SJSA1 (cell line): ENCODE data around the gene AGBL4. TPM values are rescaled to one million over a fixed set of nuclear protein-coding genes. Genes with fewer than 3 reads are reported as not detected.

Experiments
- DNase-seq, 2 experiments: peaks; one replicate each; pipeline ENCODE4 v3.0.0-alpha.2; 2015 to 2020; ENCODE audit warnings: low spot score in 2 of 2, low read depth in 1 of 2
- H3K27ac ChIP-seq: fragments of 250-450 bp; sonication (Bioruptor Pico); 2 replicates; pipeline ENCODE4 v1.5.1; 2020; ENCODE audit warnings: mild to moderate bottlenecking, moderate library complexity
- H3K27me3 ChIP-seq: fragments of 250-450 bp; sonication (Bioruptor Pico); replicated peaks from 2 replicates; pipeline ENCODE4 v1.5.1; 2020; ENCODE audit warnings: mild to moderate bottlenecking, moderate library complexity
- H3K36me3 ChIP-seq: fragments of 250-450 bp; sonication (Bioruptor Pico); 2 replicates; pipeline ENCODE4 v1.5.1; 2020; ENCODE audit warnings: mild to moderate bottlenecking
- H3K4me1 ChIP-seq: fragments of 250-450 bp; sonication (Bioruptor Pico); replicated peaks from 2 replicates; pipeline ENCODE4 v1.6.1; 2021; ENCODE audit warnings: mild to moderate bottlenecking
- H3K4me3 ChIP-seq: fragments of 250-450 bp; sonication (Bioruptor Pico); 2 replicates; pipeline ENCODE4 v1.5.1; 2020; ENCODE audit warnings: mild to moderate bottlenecking
- H3K9me3 ChIP-seq: fragments of 250-450 bp; sonication (Bioruptor Pico); replicated peaks from 2 replicates; pipeline ENCODE4 v1.5.1; 2020; ENCODE audit warnings: mild to moderate bottlenecking
- total RNA-seq: library from RNA; depleted of rRNA; stranded (reverse); fragments of >200 nt; shearing (Covaris generic); gene quantifications from 2 replicates; pipeline ENCODE4 v1.2.3, GENCODE V29; 2014

The AGBL4 gene
- total RNA-seq, 1 experiment from 2014 or later: not detected

DNA sequence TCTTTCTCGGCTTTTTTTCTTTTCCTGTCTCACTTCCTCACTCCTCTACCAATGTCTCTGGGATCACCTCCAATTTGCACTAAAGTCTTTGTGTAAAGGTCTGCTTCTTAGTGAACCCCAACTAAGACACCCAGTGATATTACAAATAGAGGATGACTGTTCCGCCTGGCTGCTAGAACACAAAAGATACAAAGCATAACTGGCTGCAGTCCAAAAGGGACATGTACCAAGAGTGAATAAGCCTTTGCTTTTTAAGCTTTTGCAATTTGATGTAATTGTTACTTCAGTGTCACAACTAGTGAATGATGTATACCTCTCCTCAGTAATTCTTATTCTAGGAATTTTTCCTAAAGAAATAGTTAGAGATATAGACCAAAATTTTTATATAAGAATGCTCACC lies 1164.3 kb downstream of the AGBL4 start:
- no peak for DNase-seq
- Histone ChIP-seq H3K27me3 (no peaks in the 10 kb centered on the region), H3K4me1 (no peaks in the 10 kb centered on the region), H3K9me3 (peaks cover 3% of the 10 kb centered on the region), H3K36me3 (no peaks in the 10 kb centered on the region), H3K4me3 (no peak overlapping the region), H3K27ac (no peak overlapping the region)

DNA sequence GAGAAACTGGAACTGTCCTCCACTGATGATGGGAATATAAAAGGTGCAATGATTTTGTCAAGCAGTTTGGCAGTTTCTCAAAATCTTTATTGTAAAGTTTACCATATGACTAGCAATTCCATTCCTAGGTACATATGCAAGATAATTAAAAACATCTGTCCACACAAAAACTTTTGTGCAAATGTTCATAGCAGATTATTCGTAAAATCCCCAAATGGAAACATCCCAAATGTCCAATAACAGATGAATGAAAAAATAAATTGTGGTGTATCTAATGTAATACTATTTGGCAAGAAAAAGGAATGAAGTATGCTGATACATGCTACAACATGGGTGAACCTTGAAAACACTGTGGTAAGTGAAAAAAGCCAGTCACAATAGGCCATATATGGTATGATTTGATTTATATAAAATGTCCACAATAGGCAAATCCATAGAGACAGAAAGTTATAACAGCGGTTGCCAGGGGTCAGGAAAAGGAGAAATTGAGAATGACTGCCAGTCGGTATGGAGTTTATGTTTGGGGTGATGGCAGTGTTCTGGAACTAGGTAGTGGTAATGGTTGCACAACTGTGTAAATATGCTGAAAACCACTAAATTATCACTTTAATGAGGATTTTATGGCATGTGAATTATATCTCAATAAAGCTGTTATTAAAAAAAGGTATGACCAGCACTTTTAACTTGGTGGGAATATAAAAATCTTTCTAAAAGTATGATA lies 1165.4 kb downstream of the AGBL4 start:
- DNase-seq: no peak
- peaks cover 3% of the 10 kb centered on the region for H3K9me3 ChIP-seq
- no peak overlapping the region for H3K4me3 ChIP-seq
- H3K27me3 ChIP-seq: no peaks in the 10 kb centered on the region
- H3K4me1 ChIP-seq: no peaks in the 10 kb centered on the region
- no peak overlapping the region for H3K27ac ChIP-seq
- no peaks in the 10 kb centered on the region for H3K36me3 ChIP-seq

DNA sequence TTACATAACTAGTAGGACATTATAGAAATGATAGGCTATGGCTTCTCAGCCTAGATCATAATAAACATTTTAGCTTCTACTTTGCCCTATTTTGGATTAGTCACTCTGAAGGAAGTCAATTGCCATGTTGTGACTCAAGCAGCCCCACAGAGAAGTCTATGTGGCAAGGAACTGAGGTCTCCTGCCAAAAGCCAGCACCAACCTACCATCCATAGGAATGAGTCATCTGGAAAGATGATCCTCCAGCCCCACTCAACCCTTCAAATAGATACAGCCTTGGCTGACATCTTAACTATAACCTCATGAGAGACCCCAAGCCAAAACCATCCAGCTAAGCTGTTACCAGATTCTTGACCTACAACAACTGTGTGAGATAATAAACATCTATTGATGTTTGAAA lies 1170.7 kb downstream of the AGBL4 start:
- Histone ChIP-seq H3K4me3 (no peak overlapping the region), H3K4me1 (no peaks in the 10 kb centered on the region), H3K27ac (no peak overlapping the region), H3K36me3 (no peaks in the 10 kb centered on the region), H3K27me3 (no peaks in the 10 kb centered on the region), H3K9me3 (no peaks in the 10 kb centered on the region)
- DNase-seq: no peak

DNA sequence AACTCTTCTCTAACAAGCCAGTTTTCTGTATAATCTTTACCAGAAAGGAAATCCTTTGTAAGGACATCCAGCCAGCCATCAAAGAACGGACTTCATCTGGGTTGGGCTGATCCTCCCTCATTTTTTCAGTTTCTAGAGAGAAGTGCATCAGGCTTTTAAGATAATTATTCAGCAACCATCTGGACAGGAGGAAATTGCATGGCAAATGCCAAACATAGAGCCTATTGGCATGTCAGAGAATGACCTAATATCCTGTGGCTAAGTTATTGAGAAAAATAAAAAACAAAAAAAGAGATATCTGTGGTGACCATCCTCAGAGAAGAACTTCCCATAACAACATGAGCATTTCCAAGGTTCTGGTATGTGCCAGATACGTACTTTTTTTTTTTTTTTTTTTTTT lies 1172.1 kb downstream of the AGBL4 start:
- no peak for DNase-seq
- Histone ChIP-seq H3K9me3 (no peaks in the 10 kb centered on the region), H3K36me3 (no peaks in the 10 kb centered on the region), H3K4me3 (no peak overlapping the region), H3K27ac (no peak overlapping the region), H3K27me3 (no peaks in the 10 kb centered on the region), H3K4me1 (no peaks in the 10 kb centered on the region)

DNA sequence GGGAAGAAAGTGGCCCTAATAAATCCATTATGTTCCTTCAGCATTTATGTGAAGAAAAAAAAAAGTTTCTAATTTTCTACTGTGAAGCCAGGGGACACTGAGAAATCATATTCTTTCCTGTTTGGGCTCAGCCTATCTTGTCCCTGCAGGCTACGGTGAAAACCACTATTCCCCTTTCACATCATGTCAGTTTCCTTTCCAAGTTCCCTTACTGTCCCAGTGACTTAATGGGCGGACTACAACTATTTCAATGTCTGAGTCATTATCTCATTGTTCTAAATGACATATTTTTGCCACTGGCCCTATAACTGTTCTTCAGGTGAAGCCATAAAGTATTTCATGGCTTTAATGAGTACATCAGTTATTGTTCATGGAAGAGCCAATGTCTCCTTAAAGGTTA lies 1175.7 kb downstream of the AGBL4 start:
- H3K4me3 ChIP-seq: no peak overlapping the region

DNA sequence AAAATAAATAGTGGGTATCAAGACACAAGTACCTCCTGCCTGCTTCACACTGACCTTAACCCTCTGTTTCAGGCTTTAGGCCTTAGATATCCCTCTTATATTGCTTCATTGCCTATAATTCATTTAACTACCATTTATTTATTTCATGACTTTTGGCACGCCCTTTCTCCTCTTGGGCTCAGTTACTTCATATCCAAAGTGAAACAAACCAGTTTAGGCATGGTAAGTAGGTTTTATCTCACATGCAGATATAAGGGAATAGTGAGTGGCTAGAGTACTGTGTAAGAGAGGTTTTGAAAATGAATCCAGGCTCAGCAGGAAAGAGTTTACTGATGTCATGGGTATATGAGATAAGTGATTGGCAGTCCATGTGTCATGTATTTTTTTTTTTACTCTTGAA lies 1177.3 kb downstream of the AGBL4 start:
- Histone ChIP-seq H3K4me3 (no peak overlapping the region), H3K9me3 (no peaks in the 10 kb centered on the region), H3K4me1 (no peaks in the 10 kb centered on the region), H3K27ac (no peak overlapping the region), H3K27me3 (no peaks in the 10 kb centered on the region), H3K36me3 (no peaks in the 10 kb centered on the region)
- DNase-seq: no peak

More for the DNA sequence above, 1175.7 kb downstream of the AGBL4 start:
- Histone ChIP-seq H3K27me3 (no peaks in the 10 kb centered on the region), H3K36me3 (no peaks in the 10 kb centered on the region), H3K27ac (no peak overlapping the region), H3K4me1 (no peaks in the 10 kb centered on the region), H3K9me3 (no peaks in the 10 kb centered on the region)
- no peak for DNase-seq

DNA sequence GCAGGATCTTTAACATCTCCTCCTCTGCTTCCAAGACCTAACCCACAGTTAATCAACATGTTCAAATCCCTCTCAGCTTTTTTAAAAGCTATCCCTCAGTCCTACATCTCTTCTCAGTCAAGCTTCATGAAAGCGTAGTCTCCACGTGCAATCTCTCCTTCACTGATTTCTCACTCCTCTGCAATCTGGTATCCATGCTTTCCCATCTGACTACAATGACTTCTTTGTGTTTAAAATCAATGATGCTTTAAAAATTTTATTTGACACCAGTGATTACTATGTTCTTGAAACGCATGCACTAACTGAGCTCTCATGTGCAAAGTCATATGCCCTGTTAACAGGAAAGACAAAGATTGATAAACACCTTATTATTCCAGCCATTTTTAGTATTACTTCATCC lies 1179.6 kb downstream of the AGBL4 start:
- H3K4me1 ChIP-seq: no peaks in the 10 kb centered on the region
- H3K4me3 ChIP-seq: no peak overlapping the region
- DNase-seq: no peak
- no peaks in the 10 kb centered on the region for H3K36me3 ChIP-seq
- no peaks in the 10 kb centered on the region for H3K9me3 ChIP-seq
- no peaks in the 10 kb centered on the region for H3K27me3 ChIP-seq
- H3K27ac ChIP-seq: no peak overlapping the region

DNA sequence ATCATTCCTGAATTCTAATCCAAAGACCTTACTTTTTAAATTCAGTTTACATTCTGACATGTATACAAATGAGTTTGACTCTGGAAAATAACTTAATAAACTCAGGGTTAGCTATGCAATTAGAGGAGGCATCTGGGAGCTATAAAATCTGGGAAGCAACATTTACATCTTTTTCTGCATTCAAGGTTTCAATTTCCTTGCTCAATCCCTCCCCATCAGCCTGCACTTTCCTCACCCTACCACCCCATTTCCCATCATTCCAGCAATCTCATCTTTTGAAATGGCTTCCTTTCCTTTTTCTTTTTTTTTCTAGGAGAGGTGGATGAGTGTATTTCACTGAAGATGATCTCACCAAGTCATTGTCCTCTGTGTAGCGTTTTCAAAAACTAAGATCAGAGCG lies 1181.8 kb downstream of the AGBL4 start:
- Histone ChIP-seq H3K9me3 (no peaks in the 10 kb centered on the region), H3K27me3 (no peaks in the 10 kb centered on the region), H3K36me3 (no peaks in the 10 kb centered on the region), H3K4me1 (no peaks in the 10 kb centered on the region), H3K4me3 (no peak overlapping the region), H3K27ac (no peak overlapping the region)
- no peak for DNase-seq

DNA sequence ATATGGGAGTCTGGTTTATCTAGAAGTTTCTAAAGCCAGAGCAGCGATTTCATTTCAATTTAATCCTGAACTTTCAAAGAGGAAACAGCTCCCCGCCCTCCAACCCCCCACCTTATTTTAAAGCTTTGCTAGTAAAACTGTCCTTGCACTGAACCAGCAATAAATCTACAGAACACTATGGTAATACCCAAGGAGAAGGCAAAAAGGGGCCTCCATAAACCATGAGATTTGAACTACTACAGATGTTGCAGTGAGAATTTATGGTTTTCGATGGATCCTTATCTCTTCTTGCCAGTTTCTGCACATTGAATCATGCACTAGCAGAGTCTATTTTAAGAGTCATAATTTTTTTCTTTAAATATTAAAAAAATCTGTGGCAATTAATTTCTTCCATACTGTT lies 1182.3 kb downstream of the AGBL4 start:
- Histone ChIP-seq H3K27me3 (no peaks in the 10 kb centered on the region), H3K9me3 (no peaks in the 10 kb centered on the region), H3K36me3 (no peaks in the 10 kb centered on the region), H3K4me1 (no peaks in the 10 kb centered on the region), H3K4me3 (no peak overlapping the region), H3K27ac (no peak overlapping the region)
- no peak for DNase-seq

DNA sequence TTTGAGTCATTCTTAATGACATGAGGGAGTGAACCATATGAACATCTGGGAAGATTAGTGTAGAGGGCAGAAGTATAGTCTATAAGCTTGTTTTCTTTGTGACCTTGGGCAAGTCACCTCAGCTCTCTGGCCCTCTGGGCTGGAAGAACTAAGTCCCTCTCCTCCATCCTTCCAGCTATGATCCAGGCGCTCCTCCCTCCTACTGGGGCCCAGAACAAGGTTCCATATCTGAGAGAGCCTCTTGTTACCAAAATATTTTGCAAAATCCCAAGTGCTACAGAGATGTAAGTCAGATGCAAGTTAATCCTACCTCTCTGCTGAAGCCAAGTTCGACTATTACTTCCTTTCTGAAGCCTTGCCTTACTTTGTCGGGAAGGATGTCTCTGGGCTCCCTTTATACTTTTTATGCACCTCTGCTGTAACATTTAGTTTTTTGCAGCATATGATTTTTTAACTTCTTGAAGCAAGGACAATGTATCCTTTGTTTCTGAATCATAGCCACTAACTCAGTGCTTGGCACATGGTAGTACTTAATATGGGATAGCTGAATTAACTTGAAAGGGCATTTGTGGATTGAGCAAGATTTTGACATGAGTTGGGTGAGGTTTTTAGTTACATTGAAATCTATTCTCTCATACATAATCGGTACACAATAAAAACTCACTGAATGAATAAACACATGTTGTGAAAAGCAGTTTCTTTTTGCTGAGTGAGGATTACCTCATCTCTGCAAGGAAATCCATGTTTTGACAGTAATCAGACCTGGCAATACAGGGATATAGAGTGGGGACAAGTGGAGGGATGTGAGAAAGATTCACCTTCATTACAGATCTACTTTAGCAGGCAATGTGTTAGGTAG lies 1192.4 kb downstream of the AGBL4 start:
- no peak overlapping the region for H3K4me3 ChIP-seq
- H3K27me3 ChIP-seq: no peaks in the 10 kb centered on the region
- H3K36me3 ChIP-seq: no peaks in the 10 kb centered on the region
- H3K4me1 ChIP-seq: no peaks in the 10 kb centered on the region
- DNase-seq: no peak
- no peak overlapping the region for H3K27ac ChIP-seq
- no peaks in the 10 kb centered on the region for H3K9me3 ChIP-seq

DNA sequence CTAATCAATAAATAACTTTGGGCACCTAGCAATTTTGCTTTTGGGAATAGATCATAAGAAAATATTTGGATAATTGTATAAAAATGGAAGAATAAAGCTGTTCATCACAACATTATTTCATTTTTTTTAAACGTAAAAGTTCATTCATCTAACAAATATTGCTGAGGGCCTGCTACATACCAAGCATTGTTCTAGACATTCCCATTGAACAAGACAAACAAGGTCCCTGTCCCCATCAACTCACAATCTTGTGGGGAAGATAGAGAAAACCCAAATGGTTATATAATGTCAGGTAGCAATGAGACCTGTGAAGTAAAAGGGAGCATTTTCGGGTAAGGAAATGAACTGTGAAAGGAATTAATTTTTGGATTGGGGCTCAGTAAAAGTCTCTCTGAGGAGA lies 1193.0 kb downstream of the AGBL4 start:
- H3K27me3 ChIP-seq: no peaks in the 10 kb centered on the region
- DNase-seq: no peak
- H3K36me3 ChIP-seq: no peaks in the 10 kb centered on the region
- no peaks in the 10 kb centered on the region for H3K9me3 ChIP-seq
- H3K4me3 ChIP-seq: no peak overlapping the region
- H3K27ac ChIP-seq: no peak overlapping the region
- no peaks in the 10 kb centered on the region for H3K4me1 ChIP-seq

DNA sequence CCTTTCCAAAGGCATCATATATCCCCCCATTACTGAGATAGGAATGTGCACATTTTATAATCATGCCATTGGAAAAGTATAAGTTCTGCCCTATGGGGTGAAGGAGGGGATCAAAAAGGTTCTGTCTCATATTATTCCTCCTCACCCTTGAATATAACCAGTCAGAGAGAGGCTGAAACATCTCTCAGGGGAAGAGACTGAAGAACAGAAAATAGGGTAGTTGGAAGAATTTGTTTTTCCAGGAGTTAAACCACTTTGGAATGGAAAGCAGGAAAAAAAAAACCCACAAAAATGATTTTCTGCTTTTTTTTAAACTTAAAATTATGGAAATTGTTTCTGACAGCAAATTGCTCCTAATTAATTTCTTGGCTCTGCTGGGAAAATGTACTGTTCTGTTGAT lies 1194.3 kb downstream of the AGBL4 start:
- H3K27me3 ChIP-seq: no peaks in the 10 kb centered on the region
- DNase-seq: no peak
- no peak overlapping the region for H3K27ac ChIP-seq
- no peaks in the 10 kb centered on the region for H3K9me3 ChIP-seq
- H3K4me1 ChIP-seq: no peaks in the 10 kb centered on the region
- H3K36me3 ChIP-seq: no peaks in the 10 kb centered on the region
- no peak overlapping the region for H3K4me3 ChIP-seq

DNA sequence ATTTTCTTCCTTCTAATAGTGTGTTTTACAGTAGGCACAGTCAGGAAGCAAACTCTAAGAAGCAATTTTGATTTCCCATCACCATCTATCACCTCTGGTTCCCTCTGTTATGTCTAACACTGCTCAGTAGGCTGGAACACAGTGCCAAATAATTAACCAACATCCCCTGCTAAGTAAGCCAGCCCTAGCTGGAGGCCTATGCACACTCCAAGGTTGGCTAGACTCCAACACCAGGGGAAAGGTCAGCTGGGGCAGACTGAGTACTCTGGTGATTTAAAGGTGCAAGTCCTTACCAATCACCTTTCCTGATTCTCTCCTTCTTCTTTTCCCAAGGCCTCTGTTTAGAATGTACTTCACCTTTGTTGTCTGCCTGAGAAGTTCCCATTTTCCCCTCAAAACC lies 1200.6 kb downstream of the AGBL4 start:
- DNase-seq: no peak
- no peak overlapping the region for H3K4me3 ChIP-seq

DNA sequence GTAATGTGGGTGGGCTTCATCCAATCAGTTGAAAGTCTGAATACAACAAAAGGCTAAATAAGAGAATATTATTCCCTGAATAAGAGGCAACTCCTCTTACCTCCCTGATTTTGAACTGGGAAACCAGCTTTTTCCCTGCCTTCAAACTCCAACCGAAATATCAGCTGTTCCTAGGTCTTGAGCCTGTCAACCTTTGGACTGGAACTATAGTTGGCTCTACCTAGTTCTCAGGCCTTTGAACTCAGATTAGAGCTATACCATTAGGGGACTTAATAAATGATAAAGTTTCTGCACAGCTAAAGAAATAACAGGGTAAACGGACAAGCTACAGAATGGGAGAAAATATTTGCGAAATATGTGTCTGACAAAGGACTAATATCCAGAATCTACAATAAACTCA lies 1203.3 kb downstream of the AGBL4 start:
- no peak for DNase-seq
- Histone ChIP-seq H3K4me1 (no peaks in the 10 kb centered on the region), H3K4me3 (no peak overlapping the region), H3K27ac (no peak overlapping the region), H3K27me3 (no peaks in the 10 kb centered on the region), H3K9me3 (no peaks in the 10 kb centered on the region), H3K36me3 (no peaks in the 10 kb centered on the region)

More for the DNA sequence above, 1200.6 kb downstream of the AGBL4 start:
- Histone ChIP-seq H3K27me3 (no peaks in the 10 kb centered on the region), H3K4me1 (no peaks in the 10 kb centered on the region), H3K9me3 (no peaks in the 10 kb centered on the region), H3K36me3 (no peaks in the 10 kb centered on the region), H3K27ac (no peak overlapping the region)
